K562 (cell line): ENCODE results near the gene POLRMT. TPM values are rescaled to one million over a fixed set of nuclear protein-coding genes. Genes with fewer than 3 reads are reported as not detected.
A peak's percentile ranks its signal among the peaks of the same experiment; 100 is the strongest.

Experiments
- CREM ChIP-seq: IDR thresholded peaks from 2 replicates; pipeline ENCODE4 v1.6.1; 2014; ENCODE audit warnings: antibody characterized with exemption, low read depth
- E2F3 ChIP-seq: fragments of 250-450 bp; sonication (Bioruptor Pico); IDR thresholded peaks from 2 replicates; pipeline ENCODE4 v1.4.0; 2020; ENCODE audit warnings: mild to moderate bottlenecking
- ETV5 ChIP-seq: sonication (generic); formaldehyde crosslinking; IDR thresholded peaks from 2 replicates; pipeline ENCODE4 v1.4.0; 2020; ENCODE audit warnings: low read depth, mild to moderate bottlenecking, missing genetic modification reagents
- FOXK2 ChIP-seq, 2 experiments: fragments of 450-650 bp; IDR thresholded peaks in 1 of 2; conservative IDR thresholded peaks in 1 of 2; 2 replicates each; pipeline ENCODE4 v1.6.1; 2016; ENCODE audit warnings: low read depth in 2 of 2, mild to moderate bottlenecking in 1 of 2
- HEY1 ChIP-seq: fragments of 250-450 bp; sonication (Bioruptor Pico); IDR thresholded peaks from 2 replicates; pipeline ENCODE4 v1.5.0; 2020; ENCODE audit warnings: mild to moderate bottlenecking, moderate library complexity, borderline replicate concordance
- HNRNPUL1 ChIP-seq: fragments of 200-400 bp; formaldehyde crosslinking; IDR thresholded peaks from 2 replicates; pipeline ENCODE4 v1.6.1; 2017; ENCODE audit warnings: low read length
- POLR3G ChIP-seq: IDR thresholded peaks from 2 replicates; pipeline ENCODE4 v1.6.1; 2011; ENCODE audit not compliant: insufficient read length, insufficient replicate concordance; ENCODE audit errors: extremely low read depth
- STAT5A ChIP-seq: IDR thresholded peaks from 2 replicates; pipeline ENCODE4 v1.6.1; 2012; ENCODE audit warnings: low read length, inconsistent platforms, borderline replicate concordance
- TAF1 ChIP-seq: IDR thresholded peaks from 2 replicates; pipeline ENCODE4 v1.6.1; 2011; ENCODE audit warnings: mild to moderate bottlenecking, low read length, moderate library complexity; ENCODE audit not compliant: insufficient read depth, control insufficient read depth, severe bottlenecking; ENCODE audit errors: extremely low read depth
- polyA plus RNA-seq, 8 experiments: library from polyadenylated mRNA; depleted of rRNA in 4 of 8; stranded (reverse) in 5 of 8; unstranded in 3 of 8; fragments of >200 nt; fragmentation: Nextera tagmentation in 2 of 8; fragmentation: Illumina TruSeq in 1 of 8; extraction: Ambion mirVana in 2 of 8; extraction: Trizol in 1 of 8; gene quantifications; 2 replicates each; pipeline versions ENCODE4 v1.2.1 to v1.2.3, GENCODE V29; 2011 to 2014; ENCODE audit warnings: inconsistent platforms in 1 of 8, missing spikeins in 1 of 8
- total RNA-seq, 7 experiments: library from RNA; depleted of rRNA in 6 of 7; stranded (reverse); fragments of >200 nt in 6 of 7; fragmentation: Illumina TruSeq in 2 of 7; extraction: Trizol in 2 of 7; gene quantifications; 2 replicates each; pipeline versions ENCODE4 v1.2.1 to v1.2.3, GENCODE V29; 2011 to 2021; ENCODE audit warnings: low replicate concordance in 1 of 7
- TF ChIP-seq, protein P1 (sequence below): sonication (generic); formaldehyde crosslinking; IDR thresholded peaks from 2 replicates; pipeline ENCODE4 v1.8.0; 2023; ENCODE audit warnings: mild to moderate bottlenecking, missing genetic modification reagents
- TF ChIP-seq, protein P2 (sequence below): sonication (generic); formaldehyde crosslinking; IDR thresholded peaks from 2 replicates; pipeline ENCODE4 v1.9.0; 2022; ENCODE audit warnings: mild to moderate bottlenecking, missing genetic modification reagents
- TF ChIP-seq, protein P3 (sequence below): fragments of 450-650 bp; IDR thresholded peaks from 2 replicates; pipeline ENCODE4 v1.7.1; 2018; ENCODE audit warnings: mild to moderate bottlenecking, low read depth; ENCODE audit not compliant: partially characterized antibody
- TF ChIP-seq, protein P4 (sequence below): sonication (generic); formaldehyde crosslinking; IDR thresholded peaks from 2 replicates; pipeline ENCODE4 v1.8.0; 2022; ENCODE audit warnings: mild to moderate bottlenecking, missing genetic modification reagents, borderline replicate concordance
- TF ChIP-seq, protein P5 (sequence below): conservative IDR thresholded peaks from 2 replicates; pipeline ENCODE4 v1.6.1; 2011; ENCODE audit warnings: low read depth, mild to moderate bottlenecking, low read length; ENCODE audit not compliant: control insufficient read depth
- TF ChIP-seq, protein P6 (sequence below), 2 experiments: fragments of 450-650 bp in 1 of 2; sonication (generic) in 1 of 2; formaldehyde crosslinking; conservative IDR thresholded peaks; 2 replicates each; pipeline versions ENCODE4 v1.4.0 to v1.8.1; 2020 to 2022; ENCODE audit warnings: mild to moderate bottlenecking in 1 of 2, missing genetic modification reagents in 1 of 2
- TF ChIP-seq, protein P7 (sequence below): fragments of 450-650 bp; formaldehyde crosslinking; IDR thresholded peaks from 2 replicates; pipeline ENCODE4 v1.4.0; 2022; ENCODE audit warnings: missing genetic modification characterization

Gene POLRMT
- total and polyA plus RNA-seq, 9 of the 15 experiments (the other 6 are each of a cell fraction or from before 2014, with no cell fraction given) = 30.3 to 144 (median 68.0) TPM

DNA sequence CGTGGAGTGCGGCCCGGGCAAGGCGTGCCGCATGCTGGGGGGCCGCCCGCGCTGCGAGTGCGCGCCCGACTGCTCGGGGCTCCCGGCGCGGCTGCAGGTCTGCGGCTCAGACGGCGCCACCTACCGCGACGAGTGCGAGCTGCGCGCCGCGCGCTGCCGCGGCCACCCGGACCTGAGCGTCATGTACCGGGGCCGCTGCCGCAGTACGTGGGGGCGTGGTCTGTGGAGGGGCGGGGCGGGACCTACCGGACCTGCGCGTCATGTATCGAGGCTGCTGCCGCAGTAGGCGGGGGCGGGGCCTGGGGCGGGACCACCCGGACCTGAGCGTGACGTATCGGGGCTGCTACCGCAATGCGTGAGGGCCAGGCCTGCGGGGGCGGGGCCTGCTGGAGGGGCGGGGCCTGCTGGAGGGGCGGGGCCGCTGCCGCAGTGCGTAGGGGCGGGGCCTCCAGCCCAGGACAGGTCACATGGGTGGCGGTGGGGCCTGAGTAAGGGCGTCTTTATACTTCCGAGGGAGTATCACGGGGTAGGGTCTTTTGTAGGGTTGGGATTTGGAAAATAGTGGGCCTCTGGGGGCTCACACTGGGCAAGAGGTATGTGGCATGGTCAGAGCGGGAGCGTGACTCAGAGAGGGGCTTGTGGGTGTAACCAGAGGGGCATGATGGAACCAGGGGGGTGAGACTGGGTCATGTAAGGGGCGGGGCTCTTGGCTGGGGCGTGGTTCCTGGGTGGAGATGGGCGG is 47.1 kb upstream of the POLRMT start (continued):
- TF ChIP-seq, protein P1, sequence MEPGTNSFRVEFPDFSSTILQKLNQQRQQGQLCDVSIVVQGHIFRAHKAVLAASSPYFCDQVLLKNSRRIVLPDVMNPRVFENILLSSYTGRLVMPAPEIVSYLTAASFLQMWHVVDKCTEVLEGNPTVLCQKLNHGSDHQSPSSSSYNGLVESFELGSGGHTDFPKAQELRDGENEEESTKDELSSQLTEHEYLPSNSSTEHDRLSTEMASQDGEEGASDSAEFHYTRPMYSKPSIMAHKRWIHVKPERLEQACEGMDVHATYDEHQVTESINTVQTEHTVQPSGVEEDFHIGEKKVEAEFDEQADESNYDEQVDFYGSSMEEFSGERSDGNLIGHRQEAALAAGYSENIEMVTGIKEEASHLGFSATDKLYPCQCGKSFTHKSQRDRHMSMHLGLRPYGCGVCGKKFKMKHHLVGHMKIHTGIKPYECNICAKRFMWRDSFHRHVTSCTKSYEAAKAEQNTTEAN (CRISPR knock-in tag) = no peak
- TF ChIP-seq HEY1 = no peak
- TF ChIP-seq, protein P2, sequence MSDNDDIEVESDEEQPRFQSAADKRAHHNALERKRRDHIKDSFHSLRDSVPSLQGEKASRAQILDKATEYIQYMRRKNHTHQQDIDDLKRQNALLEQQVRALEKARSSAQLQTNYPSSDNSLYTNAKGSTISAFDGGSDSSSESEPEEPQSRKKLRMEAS (CRISPR knock-in tag) = no peak; the same call in 1 of the 2 replicates
- TF ChIP-seq, protein P3, sequence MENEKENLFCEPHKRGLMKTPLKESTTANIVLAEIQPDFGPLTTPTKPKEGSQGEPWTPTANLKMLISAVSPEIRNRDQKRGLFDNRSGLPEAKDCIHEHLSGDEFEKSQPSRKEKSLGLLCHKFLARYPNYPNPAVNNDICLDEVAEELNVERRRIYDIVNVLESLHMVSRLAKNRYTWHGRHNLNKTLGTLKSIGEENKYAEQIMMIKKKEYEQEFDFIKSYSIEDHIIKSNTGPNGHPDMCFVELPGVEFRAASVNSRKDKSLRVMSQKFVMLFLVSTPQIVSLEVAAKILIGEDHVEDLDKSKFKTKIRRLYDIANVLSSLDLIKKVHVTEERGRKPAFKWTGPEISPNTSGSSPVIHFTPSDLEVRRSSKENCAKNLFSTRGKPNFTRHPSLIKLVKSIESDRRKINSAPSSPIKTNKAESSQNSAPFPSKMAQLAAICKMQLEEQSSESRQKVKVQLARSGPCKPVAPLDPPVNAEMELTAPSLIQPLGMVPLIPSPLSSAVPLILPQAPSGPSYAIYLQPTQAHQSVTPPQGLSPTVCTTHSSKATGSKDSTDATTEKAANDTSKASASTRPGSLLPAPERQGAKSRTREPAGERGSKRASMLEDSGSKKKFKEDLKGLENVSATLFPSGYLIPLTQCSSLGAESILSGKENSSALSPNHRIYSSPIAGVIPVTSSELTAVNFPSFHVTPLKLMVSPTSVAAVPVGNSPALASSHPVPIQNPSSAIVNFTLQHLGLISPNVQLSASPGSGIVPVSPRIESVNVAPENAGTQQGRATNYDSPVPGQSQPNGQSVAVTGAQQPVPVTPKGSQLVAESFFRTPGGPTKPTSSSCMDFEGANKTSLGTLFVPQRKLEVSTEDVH = peak; percentile 58
- TF ChIP-seq POLR3G = no peak
- TF ChIP-seq, protein P4, sequence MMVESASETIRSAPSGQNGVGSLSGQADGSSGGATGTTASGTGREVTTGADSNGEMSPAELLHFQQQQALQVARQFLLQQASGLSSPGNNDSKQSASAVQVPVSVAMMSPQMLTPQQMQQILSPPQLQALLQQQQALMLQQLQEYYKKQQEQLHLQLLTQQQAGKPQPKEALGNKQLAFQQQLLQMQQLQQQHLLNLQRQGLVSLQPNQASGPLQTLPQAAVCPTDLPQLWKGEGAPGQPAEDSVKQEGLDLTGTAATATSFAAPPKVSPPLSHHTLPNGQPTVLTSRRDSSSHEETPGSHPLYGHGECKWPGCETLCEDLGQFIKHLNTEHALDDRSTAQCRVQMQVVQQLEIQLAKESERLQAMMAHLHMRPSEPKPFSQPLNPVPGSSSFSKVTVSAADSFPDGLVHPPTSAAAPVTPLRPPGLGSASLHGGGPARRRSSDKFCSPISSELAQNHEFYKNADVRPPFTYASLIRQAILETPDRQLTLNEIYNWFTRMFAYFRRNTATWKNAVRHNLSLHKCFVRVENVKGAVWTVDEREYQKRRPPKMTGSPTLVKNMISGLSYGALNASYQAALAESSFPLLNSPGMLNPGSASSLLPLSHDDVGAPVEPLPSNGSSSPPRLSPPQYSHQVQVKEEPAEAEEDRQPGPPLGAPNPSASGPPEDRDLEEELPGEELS (CRISPR knock-in tag) = no peak
- TF ChIP-seq, protein P5, sequence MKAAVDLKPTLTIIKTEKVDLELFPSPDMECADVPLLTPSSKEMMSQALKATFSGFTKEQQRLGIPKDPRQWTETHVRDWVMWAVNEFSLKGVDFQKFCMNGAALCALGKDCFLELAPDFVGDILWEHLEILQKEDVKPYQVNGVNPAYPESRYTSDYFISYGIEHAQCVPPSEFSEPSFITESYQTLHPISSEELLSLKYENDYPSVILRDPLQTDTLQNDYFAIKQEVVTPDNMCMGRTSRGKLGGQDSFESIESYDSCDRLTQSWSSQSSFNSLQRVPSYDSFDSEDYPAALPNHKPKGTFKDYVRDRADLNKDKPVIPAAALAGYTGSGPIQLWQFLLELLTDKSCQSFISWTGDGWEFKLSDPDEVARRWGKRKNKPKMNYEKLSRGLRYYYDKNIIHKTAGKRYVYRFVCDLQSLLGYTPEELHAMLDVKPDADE = peak; percentile 74; the same call in 1 of the 2 replicates
- TF ChIP-seq ETV5 = no peak
- TF ChIP-seq TAF1 = peak; percentile 78
- TF ChIP-seq CREM = peak; percentile 88
- no peak for TF ChIP-seq HNRNPUL1
- TF ChIP-seq E2F3 (CRISPR knock-in tag) = no peak; the same call in 1 of the 2 replicates
- TF ChIP-seq, protein P6, sequence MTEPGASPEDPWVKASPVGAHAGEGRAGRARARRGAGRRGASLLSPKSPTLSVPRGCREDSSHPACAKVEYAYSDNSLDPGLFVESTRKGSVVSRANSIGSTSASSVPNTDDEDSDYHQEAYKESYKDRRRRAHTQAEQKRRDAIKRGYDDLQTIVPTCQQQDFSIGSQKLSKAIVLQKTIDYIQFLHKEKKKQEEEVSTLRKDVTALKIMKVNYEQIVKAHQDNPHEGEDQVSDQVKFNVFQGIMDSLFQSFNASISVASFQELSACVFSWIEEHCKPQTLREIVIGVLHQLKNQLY (CRISPR knock-in tag; conservative IDR thresholded peaks at IDR 0.05) = no peak
- TF ChIP-seq, protein P7, sequence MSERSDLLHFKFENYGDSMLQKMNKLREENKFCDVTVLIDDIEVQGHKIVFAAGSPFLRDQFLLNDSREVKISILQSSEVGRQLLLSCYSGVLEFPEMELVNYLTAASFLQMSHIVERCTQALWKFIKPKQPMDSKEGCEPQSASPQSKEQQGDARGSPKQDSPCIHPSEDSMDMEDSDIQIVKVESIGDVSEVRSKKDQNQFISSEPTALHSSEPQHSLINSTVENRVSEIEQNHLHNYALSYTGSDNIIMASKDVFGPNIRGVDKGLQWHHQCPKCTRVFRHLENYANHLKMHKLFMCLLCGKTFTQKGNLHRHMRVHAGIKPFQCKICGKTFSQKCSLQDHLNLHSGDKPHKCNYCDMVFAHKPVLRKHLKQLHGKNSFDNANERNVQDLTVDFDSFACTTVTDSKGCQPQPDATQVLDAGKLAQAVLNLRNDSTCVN (CRISPR knock-in tag) = peak; percentile 95
- peak in 1 of 2 experiments; percentile 48; a peak in 2 of 4 replicates for TF ChIP-seq FOXK2 (conservative IDR thresholded peaks at IDR 0.05 in 1 of 2, IDR thresholded peaks at IDR 0.05 in 1 of 2; ENCODE audit: low read depth in 2 of 2)
- TF ChIP-seq STAT5A = no peak
